ENCODE measurements around the gene ENPP3.

The ENPP3 gene

GRCh38 chr6:131655387-131655786 lies 18.3 kb downstream of the ENPP3 start:
- no peak overlapping the region for H2AK5ac ChIP-seq (ENCODE audit: low read depth, low read length)
- H3K27ac ChIP-seq (replicated peaks; ENCODE audit: low read length) = no peak overlapping the region
- DNase-seq (ENCODE audit: low spot score) = no peak
- H3K36me3 ChIP-seq (replicated peaks in 1 of 2; ENCODE audit: control insufficient read depth in 2 of 2, insufficient read depth in 2 of 2, low read length in 2 of 2) = no peaks in the 10 kb centered on the region
- no peaks in the 10 kb centered on the region for H3K4me1 ChIP-seq (ENCODE audit: control insufficient read depth in 2 of 2, insufficient read depth in 1 of 2, low read depth in 1 of 2, low read length in 2 of 2)
- H3K23ac ChIP-seq (ENCODE audit: low read depth, low read length, poor library complexity) = no peak overlapping the region
- no CpG with 5 or more reads among the region's 3 CpGs for WGBS, 2 donors (ENCODE audit: extremely low coverage in 2 of 2, insufficient read length in 2 of 2, insufficient replicate concordance in 1 of 2)
- no peak overlapping the region for H3K4me2 ChIP-seq (ENCODE audit: insufficient read depth, low read length, poor library complexity, severe bottlenecking)
- no peak overlapping the region for H2AFZ ChIP-seq (ENCODE audit: low read length)
- no peak overlapping the region for H2BK15ac ChIP-seq (ENCODE audit: low read length)
- H4K91ac ChIP-seq (ENCODE audit: low read depth, low read length, poor library complexity) = no peak overlapping the region
- H3K4me3 ChIP-seq (ENCODE audit: low read length in 2 of 2) = no peak overlapping the region
- no peak overlapping the region for H4K8ac ChIP-seq (ENCODE audit: low read depth, low read length)
- H3K4ac ChIP-seq (ENCODE audit: low read length) = no peak overlapping the region
- no peaks in the 10 kb centered on the region for H3K9me3 ChIP-seq (replicated peaks in 1 of 2; ENCODE audit: control insufficient read depth in 2 of 2, insufficient read depth in 1 of 2, low read depth in 1 of 2, low read length in 2 of 2)
- H3K14ac ChIP-seq (ENCODE audit: low read length) = no peak overlapping the region
- H2BK12ac ChIP-seq (ENCODE audit: low read length) = no peak overlapping the region
- no peak overlapping the region for H3K18ac ChIP-seq (ENCODE audit: low read length)
- H2BK5ac ChIP-seq (ENCODE audit: low read length) = no peak overlapping the region
- H3K79me1 ChIP-seq (ENCODE audit: low read depth, low read length) = no peaks in the 10 kb centered on the region
- H3K27me3 ChIP-seq (ENCODE audit: control insufficient read depth in 3 of 3, insufficient read depth in 3 of 3, low read depth in 1 of 3, low read length in 3 of 3) = no peaks in the 10 kb centered on the region
- no peak overlapping the region for H2BK120ac ChIP-seq (ENCODE audit: low read depth, low read length)
- H3K9ac ChIP-seq (ENCODE audit: low read depth, low read length, poor library complexity) = no peak overlapping the region

DNA sequence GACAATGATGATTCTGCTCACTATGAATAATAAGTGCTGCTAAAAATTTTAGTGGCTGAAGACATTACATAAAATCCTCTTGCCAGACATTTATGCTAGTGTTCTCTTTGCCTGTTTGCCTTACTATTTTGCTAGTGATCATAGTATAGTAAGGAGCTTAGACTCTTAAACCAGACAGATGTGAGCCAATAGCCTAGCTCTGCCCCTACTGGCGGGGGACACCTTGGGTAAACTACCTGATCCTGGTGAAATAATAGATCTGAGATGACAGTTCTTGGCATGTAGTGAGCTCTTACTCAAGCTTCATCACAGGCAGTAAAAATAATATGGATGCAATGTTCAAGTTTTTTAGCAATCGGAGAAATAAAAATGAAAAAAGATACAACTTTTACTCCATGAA lies 18.8 kb downstream of the ENPP3 start:
- Histone ChIP-seq H2BK120ac (ENCODE audit: low read depth, low read length) (no peak overlapping the region), H2BK15ac (ENCODE audit: low read length) (no peak overlapping the region), H2BK5ac (ENCODE audit: low read length) (no peak overlapping the region), H3K9me3 (replicated peaks in 1 of 2; ENCODE audit: control insufficient read depth in 2 of 2, insufficient read depth in 1 of 2, low read depth in 1 of 2, low read length in 2 of 2) (no peaks in the 10 kb centered on the region), H3K18ac (ENCODE audit: low read length) (no peak overlapping the region), H2AFZ (ENCODE audit: low read length) (no peak overlapping the region), H4K91ac (ENCODE audit: low read depth, low read length, poor library complexity) (no peak overlapping the region), H3K9ac (ENCODE audit: low read depth, low read length, poor library complexity) (no peak overlapping the region), H3K14ac (ENCODE audit: low read length) (no peak overlapping the region), H3K27ac (replicated peaks; ENCODE audit: low read length) (no peak overlapping the region), H3K4ac (ENCODE audit: low read length) (no peak overlapping the region), H3K4me3 (ENCODE audit: low read length in 2 of 2) (no peak overlapping the region), H3K36me3 (replicated peaks in 1 of 2; ENCODE audit: control insufficient read depth in 2 of 2, insufficient read depth in 2 of 2, low read length in 2 of 2) (no peaks in the 10 kb centered on the region), H3K23ac (ENCODE audit: low read depth, low read length, poor library complexity) (no peak overlapping the region), H4K8ac (ENCODE audit: low read depth, low read length) (no peak overlapping the region), H2BK12ac (ENCODE audit: low read length) (no peak overlapping the region), H2AK5ac (ENCODE audit: low read depth, low read length) (no peak overlapping the region), H3K4me1 (ENCODE audit: control insufficient read depth in 2 of 2, insufficient read depth in 1 of 2, low read depth in 1 of 2, low read length in 2 of 2) (no peaks in the 10 kb centered on the region), H3K27me3 (ENCODE audit: control insufficient read depth in 3 of 3, insufficient read depth in 3 of 3, low read depth in 1 of 3, low read length in 3 of 3) (no peaks in the 10 kb centered on the region), H3K79me1 (ENCODE audit: low read depth, low read length) (no peaks in the 10 kb centered on the region), H3K4me2 (ENCODE audit: insufficient read depth, low read length, poor library complexity, severe bottlenecking) (no peak overlapping the region)
- no CpG with 5 or more reads among the region's 2 CpGs for WGBS, 2 donors (ENCODE audit: extremely low coverage in 2 of 2, insufficient read length in 2 of 2, insufficient replicate concordance in 1 of 2)
- DNase-seq (ENCODE audit: low spot score) = no peak

- no peak overlapping the region for H2AK5ac ChIP-seq (ENCODE audit: low read depth, low read length)
- H3K18ac ChIP-seq (ENCODE audit: low read length) = no peak overlapping the region
- H3K27me3 ChIP-seq (ENCODE audit: control insufficient read depth in 3 of 3, insufficient read depth in 3 of 3, low read depth in 1 of 3, low read length in 3 of 3) = no peaks in the 10 kb centered on the region
- H3K14ac ChIP-seq (ENCODE audit: low read length) = no peak overlapping the region
- no peak overlapping the region for H4K91ac ChIP-seq (ENCODE audit: low read depth, low read length, poor library complexity)
- no peak overlapping the region for H2BK12ac ChIP-seq (ENCODE audit: low read length)
- no CpG with 5 or more reads among the region's 3 CpGs for WGBS, 2 donors (ENCODE audit: extremely low coverage in 2 of 2, insufficient read length in 2 of 2, insufficient replicate concordance in 1 of 2)
- H4K8ac ChIP-seq (ENCODE audit: low read depth, low read length) = no peak overlapping the region
- H3K27ac ChIP-seq (replicated peaks; ENCODE audit: low read length) = no peak overlapping the region
- no peak overlapping the region for H3K9ac ChIP-seq (ENCODE audit: low read depth, low read length, poor library complexity)
- no peak overlapping the region for H2BK5ac ChIP-seq (ENCODE audit: low read length)
- no peaks in the 10 kb centered on the region for H3K4me1 ChIP-seq (ENCODE audit: control insufficient read depth in 2 of 2, insufficient read depth in 1 of 2, low read depth in 1 of 2, low read length in 2 of 2)
- no peak for DNase-seq (ENCODE audit: low spot score)
- no peaks in the 10 kb centered on the region for H3K36me3 ChIP-seq (replicated peaks in 1 of 2; ENCODE audit: control insufficient read depth in 2 of 2, insufficient read depth in 2 of 2, low read length in 2 of 2)
- H3K4me2 ChIP-seq (ENCODE audit: insufficient read depth, low read length, poor library complexity, severe bottlenecking) = no peak overlapping the region
- H3K23ac ChIP-seq (ENCODE audit: low read depth, low read length, poor library complexity) = no peak overlapping the region
- no peak overlapping the region for H3K4ac ChIP-seq (ENCODE audit: low read length)
- H2BK120ac ChIP-seq (ENCODE audit: low read depth, low read length) = no peak overlapping the region
- H3K9me3 ChIP-seq (replicated peaks in 1 of 2; ENCODE audit: control insufficient read depth in 2 of 2, insufficient read depth in 1 of 2, low read depth in 1 of 2, low read length in 2 of 2) = no peaks in the 10 kb centered on the region
- H3K4me3 ChIP-seq (ENCODE audit: low read length in 2 of 2) = no peak overlapping the region
- no peaks in the 10 kb centered on the region for H3K79me1 ChIP-seq (ENCODE audit: low read depth, low read length)
- no peak overlapping the region for H2AFZ ChIP-seq (ENCODE audit: low read length)
- no peak overlapping the region for H2BK15ac ChIP-seq (ENCODE audit: low read length)
These were observed 19.6 kb downstream of the ENPP3 start for GRCh38 chr6:131656667-131657066.

DNA sequence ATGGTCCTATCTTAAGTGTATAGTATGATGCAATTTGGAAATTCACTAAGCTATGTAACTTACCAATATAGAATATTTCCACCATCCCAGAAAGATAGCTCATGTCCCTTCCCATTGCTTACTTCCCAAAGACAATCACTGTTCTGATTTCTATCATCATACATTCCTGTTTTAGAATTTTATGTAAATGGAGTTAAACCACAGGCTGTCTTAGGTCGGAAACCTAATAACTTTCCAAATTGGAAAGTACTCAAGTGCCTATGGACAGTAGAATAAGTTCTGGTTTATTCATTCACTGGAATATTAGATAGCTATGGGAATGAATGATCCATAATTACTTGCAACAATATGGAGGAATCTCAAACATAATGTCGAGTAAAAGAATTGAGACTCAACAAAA lies 20.1 kb downstream of the ENPP3 start:
- Histone ChIP-seq H2BK5ac (ENCODE audit: low read length) (no peak overlapping the region), H3K18ac (ENCODE audit: low read length) (no peak overlapping the region), H2AK5ac (ENCODE audit: low read depth, low read length) (no peak overlapping the region), H4K91ac (ENCODE audit: low read depth, low read length, poor library complexity) (no peak overlapping the region), H3K9me3 (replicated peaks in 1 of 2; ENCODE audit: control insufficient read depth in 2 of 2, insufficient read depth in 1 of 2, low read depth in 1 of 2, low read length in 2 of 2) (no peaks in the 10 kb centered on the region), H2BK15ac (ENCODE audit: low read length) (no peak overlapping the region), H2BK120ac (ENCODE audit: low read depth, low read length) (no peak overlapping the region), H3K27me3 (ENCODE audit: control insufficient read depth in 3 of 3, insufficient read depth in 3 of 3, low read depth in 1 of 3, low read length in 3 of 3) (no peaks in the 10 kb centered on the region), H3K27ac (replicated peaks; ENCODE audit: low read length) (no peak overlapping the region), H3K9ac (ENCODE audit: low read depth, low read length, poor library complexity) (no peak overlapping the region), H3K14ac (ENCODE audit: low read length) (no peak overlapping the region), H4K8ac (ENCODE audit: low read depth, low read length) (no peak overlapping the region), H3K4me1 (ENCODE audit: control insufficient read depth in 2 of 2, insufficient read depth in 1 of 2, low read depth in 1 of 2, low read length in 2 of 2) (no peaks in the 10 kb centered on the region), H2BK12ac (ENCODE audit: low read length) (no peak overlapping the region), H2AFZ (ENCODE audit: low read length) (no peak overlapping the region), H3K23ac (ENCODE audit: low read depth, low read length, poor library complexity) (no peak overlapping the region), H3K4me3 (ENCODE audit: low read length in 2 of 2) (no peak overlapping the region), H3K4me2 (ENCODE audit: insufficient read depth, low read length, poor library complexity, severe bottlenecking) (no peak overlapping the region), H3K36me3 (replicated peaks in 1 of 2; ENCODE audit: control insufficient read depth in 2 of 2, insufficient read depth in 2 of 2, low read length in 2 of 2) (no peaks in the 10 kb centered on the region), H3K4ac (ENCODE audit: low read length) (no peak overlapping the region), H3K79me1 (ENCODE audit: low read depth, low read length) (no peaks in the 10 kb centered on the region)
- no CpG with 5 or more reads among the region's 2 CpGs for WGBS, 2 donors (ENCODE audit: extremely low coverage in 2 of 2, insufficient read length in 2 of 2, insufficient replicate concordance in 1 of 2)
- DNase-seq (ENCODE audit: low spot score) = no peak

Data from neuronal stem cell (in vitro differentiated cells).